ENCODE measurements around the gene MIX23. TPM values are rescaled to one million over a fixed set of nuclear protein-coding genes. Genes with fewer than 3 reads are reported as not detected.
A peak's percentile ranks its signal among the peaks of the same experiment; 100 is the strongest.

Gene MIX23
- total RNA-seq, 1 experiment from 2014 or later: 75.3 TPM

GRCh38 chr3:122403489-122403888 lies 20.5 kb upstream of the MIX23 start:
- no peak overlapping the region for H3K4me3 ChIP-seq (ENCODE audit: low read depth, low read length, poor library complexity, severe bottlenecking)
- CTCF ChIA-PET: no interaction called here
- no peaks in the 10 kb centered on the region for H3K9me3 ChIP-seq (ENCODE audit: low read depth, low read length, poor library complexity, severe bottlenecking)
- DNase-seq (ENCODE audit: low spot score): peak; percentile 27
- TF ChIP-seq, protein P1, sequence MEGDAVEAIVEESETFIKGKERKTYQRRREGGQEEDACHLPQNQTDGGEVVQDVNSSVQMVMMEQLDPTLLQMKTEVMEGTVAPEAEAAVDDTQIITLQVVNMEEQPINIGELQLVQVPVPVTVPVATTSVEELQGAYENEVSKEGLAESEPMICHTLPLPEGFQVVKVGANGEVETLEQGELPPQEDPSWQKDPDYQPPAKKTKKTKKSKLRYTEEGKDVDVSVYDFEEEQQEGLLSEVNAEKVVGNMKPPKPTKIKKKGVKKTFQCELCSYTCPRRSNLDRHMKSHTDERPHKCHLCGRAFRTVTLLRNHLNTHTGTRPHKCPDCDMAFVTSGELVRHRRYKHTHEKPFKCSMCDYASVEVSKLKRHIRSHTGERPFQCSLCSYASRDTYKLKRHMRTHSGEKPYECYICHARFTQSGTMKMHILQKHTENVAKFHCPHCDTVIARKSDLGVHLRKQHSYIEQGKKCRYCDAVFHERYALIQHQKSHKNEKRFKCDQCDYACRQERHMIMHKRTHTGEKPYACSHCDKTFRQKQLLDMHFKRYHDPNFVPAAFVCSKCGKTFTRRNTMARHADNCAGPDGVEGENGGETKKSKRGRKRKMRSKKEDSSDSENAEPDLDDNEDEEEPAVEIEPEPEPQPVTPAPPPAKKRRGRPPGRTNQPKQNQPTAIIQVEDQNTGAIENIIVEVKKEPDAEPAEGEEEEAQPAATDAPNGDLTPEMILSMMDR (conservative IDR thresholded peaks at IDR 0.05; ENCODE audit: low read depth, low read length): no peak
- no peak for TF ChIP-seq EZH2 (IDR thresholded peaks at IDR 0.05; ENCODE audit: borderline replicate concordance, low read depth, low read length, poor library complexity, severe bottlenecking)
- peaks cover 26% of the 10 kb centered on the region for H3K36me3 ChIP-seq (ENCODE audit: insufficient read depth, low read length, poor library complexity, severe bottlenecking)
- H3K27me3 ChIP-seq (replicated peaks; ENCODE audit: insufficient read depth, low read depth, low read length, poor library complexity): no peaks in the 10 kb centered on the region
- intact Hi-C loops (cut with micrococcal nuclease; ENCODE audit: unreplicated experiment): no loop called here
- H3K27ac ChIP-seq (ENCODE audit: low read depth, low read length, poor library complexity, severe bottlenecking): no peak overlapping the region
- H3K4me1 ChIP-seq (ENCODE audit: insufficient read depth, low read length, poor library complexity, severe bottlenecking): no peaks in the 10 kb centered on the region
- POLR2A ChIA-PET (ENCODE audit: low non-redundant PET): no interaction called here
- no TSS peak for BruUV-seq (replicated peaks)

DNA sequence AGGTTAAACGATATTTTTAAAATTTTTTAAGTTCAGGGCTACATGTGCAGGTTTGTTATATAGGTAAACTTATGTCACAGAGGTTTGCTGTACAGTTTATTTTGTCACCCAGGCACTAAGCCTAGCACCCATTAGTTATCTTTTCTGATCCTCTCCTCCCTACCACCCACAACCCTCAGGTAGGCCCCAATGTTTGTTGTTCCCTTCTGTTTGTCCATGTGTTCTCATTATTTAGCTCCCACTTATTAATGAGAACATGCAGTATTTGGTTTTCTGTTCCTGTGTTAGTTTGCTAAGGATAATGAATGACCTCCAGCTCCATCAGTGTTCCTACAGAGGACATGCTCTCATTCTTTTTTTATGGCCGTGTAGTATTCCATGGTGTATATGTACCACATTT lies 15.9 kb upstream of the MIX23 start:
- no peak for TF ChIP-seq EZH2 (IDR thresholded peaks at IDR 0.05; ENCODE audit: borderline replicate concordance, low read depth, low read length, poor library complexity, severe bottlenecking)
- TF ChIP-seq, protein P1 (conservative IDR thresholded peaks at IDR 0.05; ENCODE audit: low read depth, low read length): no peak
- H3K27ac ChIP-seq (ENCODE audit: low read depth, low read length, poor library complexity, severe bottlenecking): no peak overlapping the region
- no TSS peak for BruUV-seq (replicated peaks)
- no peak for DNase-seq (ENCODE audit: low spot score)
- no peaks in the 10 kb centered on the region for H3K27me3 ChIP-seq (replicated peaks; ENCODE audit: insufficient read depth, low read depth, low read length, poor library complexity)
- H3K4me3 ChIP-seq (ENCODE audit: low read depth, low read length, poor library complexity, severe bottlenecking): no peak overlapping the region
- peaks cover 10% of the 10 kb centered on the region for H3K36me3 ChIP-seq (ENCODE audit: insufficient read depth, low read length, poor library complexity, severe bottlenecking)
- CTCF ChIA-PET: no interaction called here
- no peaks in the 10 kb centered on the region for H3K9me3 ChIP-seq (ENCODE audit: low read depth, low read length, poor library complexity, severe bottlenecking)
- intact Hi-C loops (cut with micrococcal nuclease; ENCODE audit: unreplicated experiment): loop anchor here (10.0 kb wide), 1 partner anchor 866 kb away; no protein-coding TSS in a partner anchor
- POLR2A ChIA-PET (ENCODE audit: low non-redundant PET): no interaction called here
- H3K4me1 ChIP-seq (ENCODE audit: insufficient read depth, low read length, poor library complexity, severe bottlenecking): peaks cover 30% of the 10 kb centered on the region

DNA sequence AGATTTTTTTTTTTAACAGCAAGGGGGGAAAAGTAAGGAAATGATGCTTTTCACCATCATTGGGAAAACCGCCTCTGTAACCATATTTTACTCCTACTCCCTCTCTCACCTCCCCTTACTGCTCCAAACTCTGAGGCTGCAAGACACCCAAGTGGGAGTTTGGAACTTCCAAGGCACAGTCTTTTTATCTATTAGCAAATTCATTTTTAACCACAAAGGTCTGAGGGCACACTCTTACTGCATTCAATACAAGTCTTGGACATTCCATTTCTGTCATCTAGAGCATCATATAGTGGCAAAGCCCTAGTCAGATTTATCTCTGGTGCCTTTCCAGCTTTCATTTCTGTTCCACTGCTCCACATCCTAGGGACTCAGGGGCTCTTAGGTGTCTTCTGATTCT lies 14.2 kb upstream of the MIX23 start:
- DNase-seq (ENCODE audit: low spot score): no peak
- peaks cover 38% of the 10 kb centered on the region for H3K4me1 ChIP-seq (ENCODE audit: insufficient read depth, low read length, poor library complexity, severe bottlenecking)
- H3K27me3 ChIP-seq (replicated peaks; ENCODE audit: insufficient read depth, low read depth, low read length, poor library complexity): no peaks in the 10 kb centered on the region
- H3K27ac ChIP-seq (ENCODE audit: low read depth, low read length, poor library complexity, severe bottlenecking): no peak overlapping the region
- H3K4me3 ChIP-seq (ENCODE audit: low read depth, low read length, poor library complexity, severe bottlenecking): no peak overlapping the region
- H3K36me3 ChIP-seq (ENCODE audit: insufficient read depth, low read length, poor library complexity, severe bottlenecking): no peaks in the 10 kb centered on the region
- intact Hi-C loops (cut with micrococcal nuclease; ENCODE audit: unreplicated experiment): loop anchor here (10.0 kb wide), 1 partner anchor 868 kb away; no protein-coding TSS in a partner anchor
- H3K9me3 ChIP-seq (ENCODE audit: low read depth, low read length, poor library complexity, severe bottlenecking): no peaks in the 10 kb centered on the region
- TF ChIP-seq EZH2 (IDR thresholded peaks at IDR 0.05; ENCODE audit: borderline replicate concordance, low read depth, low read length, poor library complexity, severe bottlenecking): no peak
- TF ChIP-seq, protein P1 (conservative IDR thresholded peaks at IDR 0.05; ENCODE audit: low read depth, low read length): no peak
- ChIA-PET POLR2A (ENCODE audit: low non-redundant PET) (no interaction called here), CTCF (no interaction called here)
- BruUV-seq (replicated peaks): no TSS peak
